Fibroblast of skin of left biceps (primary cell): ENCODE data around the gene CFAP61.

Experiments
- DNase-seq, 2 experiments: peaks; one replicate each; pipeline ENCODE4 v3.0.0-alpha.2; 2013; ENCODE audit warnings: low read depth in 2 of 2

The CFAP61 gene

DNA sequence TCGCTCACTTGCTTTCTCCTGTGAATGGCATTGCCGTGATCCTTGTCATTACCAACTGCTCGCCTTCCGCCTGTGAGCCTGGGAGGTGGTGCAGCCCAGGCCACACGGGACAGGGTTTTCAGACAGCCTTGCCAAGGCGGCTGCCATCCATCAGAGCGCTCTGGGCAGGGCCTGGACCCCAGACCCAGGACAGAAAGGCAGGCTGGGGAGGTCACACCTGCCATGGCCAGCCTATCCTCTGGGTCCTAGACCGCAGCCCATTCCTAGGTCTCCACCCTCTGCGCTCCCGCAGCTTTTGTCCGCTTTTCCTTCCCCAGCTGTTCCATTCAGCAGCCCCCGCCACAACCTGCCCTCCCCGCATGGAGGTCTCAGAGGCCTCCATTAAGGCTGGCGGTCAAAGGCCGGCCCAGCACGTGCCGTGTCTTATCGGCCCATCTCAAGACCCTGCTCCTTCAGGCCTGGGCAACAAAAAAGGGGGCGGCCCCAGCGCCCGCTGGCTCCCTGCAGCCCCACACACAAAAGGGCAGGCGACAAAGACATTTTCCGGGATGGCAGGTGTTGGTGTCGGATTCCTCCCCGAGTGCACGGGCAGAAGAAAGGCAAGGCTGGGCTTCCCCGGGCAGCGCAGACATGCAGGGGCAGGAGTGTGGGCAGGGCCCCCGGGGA is 343.7 kb downstream of the CFAP61 start:
- DNase-seq, result no peak

DNA sequence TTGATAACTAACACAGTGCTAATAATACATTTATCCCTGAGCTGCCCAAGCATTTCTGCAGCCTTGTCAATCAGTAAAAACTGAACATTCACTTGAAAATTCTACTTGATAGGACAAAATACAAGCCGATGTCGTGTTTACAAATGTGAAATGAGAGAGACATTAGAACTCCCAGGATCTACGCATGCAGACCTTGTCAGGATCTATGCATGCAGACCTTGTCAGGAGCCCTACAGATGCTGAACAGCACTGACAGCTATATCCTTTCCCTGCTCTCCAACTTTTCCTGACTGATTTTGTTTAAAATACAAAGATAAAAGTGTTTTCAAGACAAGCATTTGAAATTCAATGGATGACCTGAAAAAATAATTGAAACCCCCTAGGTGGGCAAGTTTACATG is 344.5 kb downstream of the CFAP61 start:
- no peak for DNase-seq

DNA sequence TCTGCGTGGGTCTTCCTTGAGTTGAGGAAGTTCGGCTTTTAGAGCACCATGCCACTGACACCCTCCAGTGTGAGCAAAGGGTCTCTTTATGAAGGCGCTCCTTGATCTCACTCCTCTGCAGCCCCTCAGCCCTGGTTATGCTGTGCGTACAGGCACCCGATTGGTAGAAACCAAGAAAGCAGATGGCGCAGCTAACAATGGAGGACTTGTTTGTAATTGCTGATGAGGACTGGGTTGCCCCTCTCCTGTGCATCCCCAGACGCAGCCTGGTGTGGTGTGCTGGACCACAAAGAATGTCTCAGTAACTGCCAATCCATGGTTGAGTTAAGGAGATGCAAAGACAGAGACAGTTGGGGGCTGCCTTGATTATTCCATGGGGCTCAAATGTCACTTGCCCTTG is 345.8 kb downstream of the CFAP61 start:
- no peak for DNase-seq

DNA sequence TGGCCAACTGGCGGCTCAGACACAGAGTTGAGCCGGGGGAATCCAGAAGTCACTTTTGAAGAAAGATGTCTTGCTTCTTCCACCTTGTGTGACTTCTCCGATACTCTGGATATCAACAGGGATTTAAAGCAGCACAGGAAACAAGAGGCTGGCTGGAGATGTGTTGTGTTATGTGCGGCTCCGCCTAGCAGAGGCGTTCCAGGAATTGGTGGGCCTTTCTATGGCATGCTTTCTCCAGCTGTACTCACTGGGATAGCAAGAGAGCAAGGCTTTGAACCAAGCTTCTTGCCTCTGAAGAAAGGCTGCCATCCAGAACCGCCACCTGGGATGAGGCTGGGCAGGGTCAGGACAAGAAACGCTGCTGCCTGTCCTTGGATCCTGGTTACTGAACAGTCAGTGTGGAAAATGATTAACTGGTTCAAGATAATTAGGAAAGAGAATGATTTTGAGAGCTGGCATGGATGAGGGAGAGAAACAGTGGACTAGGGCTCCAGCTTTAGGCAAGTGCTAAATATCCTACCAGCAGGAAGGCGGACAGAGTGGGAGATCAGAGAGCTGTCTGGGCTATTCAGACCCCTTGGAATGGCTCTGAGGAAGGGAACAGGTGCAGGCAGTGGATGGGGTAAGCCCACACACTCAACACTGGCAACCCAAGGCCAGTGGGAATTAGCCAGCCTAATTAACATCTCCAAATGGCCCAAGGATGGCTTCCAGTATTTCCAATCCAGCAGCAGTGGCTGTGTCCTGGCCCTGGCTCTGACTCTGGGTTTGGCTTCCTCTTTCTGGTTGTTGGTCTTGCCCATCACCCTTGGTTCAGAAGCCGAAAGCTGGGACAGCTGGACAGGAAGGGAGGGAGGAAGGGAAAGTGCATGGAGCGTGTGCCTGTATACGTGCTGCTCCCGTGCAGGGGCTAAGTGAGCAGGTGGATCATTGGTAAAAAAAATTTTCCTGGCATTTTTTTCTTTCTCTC is 347.5 kb downstream of the CFAP61 start:
- DNase-seq, result no peak

DNA sequence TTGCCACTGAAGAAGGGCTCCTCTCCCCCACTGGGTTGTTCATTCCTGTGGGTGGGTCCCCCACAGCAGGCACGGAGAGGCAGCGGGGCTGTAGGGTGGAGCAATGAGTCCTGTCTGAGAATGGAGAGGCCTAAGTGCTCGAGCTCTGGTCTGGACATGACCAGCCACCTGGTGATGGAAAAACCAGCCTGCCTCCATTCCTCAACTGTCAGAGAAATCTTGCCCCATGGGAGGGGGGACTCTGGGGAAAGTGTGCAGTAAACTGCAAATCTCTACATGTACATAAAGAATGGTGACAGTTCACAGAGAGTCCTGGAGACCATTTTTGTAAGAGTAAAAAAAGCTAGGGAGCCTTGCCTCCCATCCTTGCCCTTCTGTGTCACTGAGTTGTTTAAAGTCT is 349.7 kb downstream of the CFAP61 start:
- DNase-seq, result no peak

DNA sequence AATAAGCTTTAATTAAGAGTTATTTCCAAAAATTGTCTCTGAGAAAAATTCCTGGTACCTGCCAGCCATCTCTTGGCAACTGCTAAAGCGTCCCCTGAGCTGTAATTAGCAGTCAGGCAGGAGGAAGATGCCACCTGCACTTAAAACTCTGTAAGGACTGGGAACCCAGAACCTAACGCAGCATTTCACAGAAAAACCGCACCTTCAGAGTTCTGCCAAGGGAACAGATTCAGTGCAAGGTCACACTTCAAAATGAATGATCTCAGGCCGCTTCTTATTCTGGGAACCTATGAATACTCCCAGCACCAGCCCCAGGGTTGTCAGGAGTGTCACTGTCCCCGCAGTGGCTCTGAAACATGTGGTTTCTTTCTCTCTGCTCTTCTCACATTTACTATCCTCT is 352.3 kb downstream of the CFAP61 start:
- DNase-seq, result no peak

DNA sequence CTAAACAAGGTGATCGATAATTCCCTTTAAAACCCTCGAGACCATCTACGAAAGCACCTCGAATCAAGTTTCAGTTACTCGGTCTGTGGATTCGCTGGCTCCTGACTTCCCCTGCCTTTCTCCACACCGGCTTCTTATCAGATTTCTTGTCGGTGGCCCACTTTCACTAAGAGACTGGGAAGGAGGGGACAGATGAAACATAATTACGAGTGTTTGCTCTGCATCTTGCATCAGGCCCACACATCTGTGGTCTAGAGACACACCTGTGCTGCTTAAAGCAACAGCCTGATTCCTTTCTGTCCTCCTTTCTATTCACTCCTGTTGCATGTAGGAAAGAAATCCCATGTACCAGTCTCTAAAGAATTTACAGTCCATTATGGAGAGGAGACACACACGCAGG is 353.3 kb downstream of the CFAP61 start:
- DNase-seq, result no peak

DNA sequence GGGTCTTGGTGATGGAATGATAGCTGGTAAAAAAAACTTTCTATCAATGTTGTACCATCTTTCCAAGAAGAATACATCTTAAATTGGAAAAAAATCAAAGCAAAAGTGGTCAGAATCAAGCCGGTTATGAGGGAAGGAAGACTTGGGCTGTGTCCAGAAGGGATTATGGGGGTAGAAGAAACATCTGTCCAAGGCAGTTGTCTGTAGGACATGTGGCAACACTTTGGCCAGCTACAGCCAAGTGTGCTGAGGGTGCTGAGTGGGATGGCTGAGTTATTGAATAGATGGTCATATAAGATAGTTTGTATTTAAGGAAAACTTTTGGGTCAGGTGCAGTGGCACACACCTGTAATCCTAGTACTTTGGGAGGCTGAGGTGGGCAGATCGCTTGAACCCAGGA is 354.0 kb downstream of the CFAP61 start:
- no peak for DNase-seq

DNA sequence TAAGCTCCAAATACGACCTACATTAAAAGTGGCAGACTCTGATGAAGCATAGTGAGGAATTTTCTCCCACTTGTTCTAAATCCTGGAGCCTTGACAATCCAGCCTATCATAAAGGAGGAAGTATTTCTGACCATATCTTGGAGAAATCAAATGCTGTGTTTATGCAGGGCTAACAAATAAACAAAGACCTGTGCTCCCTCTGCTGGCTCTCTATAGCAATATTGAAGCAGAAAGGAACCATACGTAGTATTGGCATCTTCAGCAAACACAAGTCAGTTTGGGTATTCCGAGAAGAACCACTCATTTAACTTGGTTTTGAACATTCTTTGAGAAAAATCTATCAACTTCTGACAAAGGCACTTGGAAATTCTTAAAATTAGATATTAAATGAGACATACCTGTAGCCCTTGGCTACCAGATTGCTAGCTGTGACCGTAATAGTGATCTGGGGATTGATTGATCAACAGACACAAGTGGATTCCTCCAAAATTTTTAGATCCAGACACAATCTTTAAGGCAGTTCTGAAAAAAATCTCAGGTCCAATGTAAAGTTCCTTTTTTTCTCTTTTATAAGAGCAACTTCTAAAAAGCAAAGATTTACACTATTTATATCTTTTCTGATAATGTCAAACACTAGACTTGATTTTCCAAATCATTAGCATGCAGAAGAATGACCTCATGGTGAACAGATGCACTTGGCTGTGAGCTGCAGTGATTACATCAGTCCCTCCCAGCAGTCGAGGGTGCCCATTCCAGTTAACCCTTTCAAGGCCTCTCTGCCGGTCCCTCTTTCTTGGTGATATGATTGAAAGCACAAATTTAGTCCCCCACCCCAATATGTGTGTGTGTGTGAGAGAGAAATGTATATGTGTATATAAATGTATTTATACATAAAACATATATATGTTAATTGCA is 355.8 kb downstream of the CFAP61 start:
- no peak for DNase-seq

DNA sequence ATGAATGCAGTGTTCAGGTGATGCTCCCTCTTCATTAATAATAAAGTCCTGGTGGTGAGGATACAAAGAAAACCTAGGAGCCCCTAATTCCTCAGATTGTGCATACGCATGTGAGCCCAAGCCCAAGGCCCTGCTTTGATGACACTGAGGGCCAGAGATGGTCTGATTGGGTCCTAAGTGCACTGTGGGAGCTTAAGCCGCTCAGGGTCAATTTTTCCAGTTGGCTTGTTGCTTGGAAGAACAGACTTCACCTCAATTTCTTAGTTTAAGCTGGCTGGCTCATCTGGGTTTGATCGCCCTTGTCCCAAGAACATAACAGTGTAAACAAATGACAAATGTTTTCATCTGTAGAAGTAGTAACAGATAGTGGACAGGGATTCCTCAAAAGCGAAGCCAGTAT is 357.0 kb downstream of the CFAP61 start:
- no peak for DNase-seq
